H9 (cell line): Measurements from ENCODE around the gene RHOH. TPM values are rescaled to one million over a fixed set of nuclear protein-coding genes. Genes with fewer than 3 reads are reported as not detected.

Source experiments
- DNase-seq: peaks from one replicate; pipeline ENCODE4 v3.0.0-alpha.2; 2017
- H2AFZ ChIP-seq: one replicate; pipeline ENCODE4 v1.6.1; 2013; ENCODE audit warnings: mild to moderate bottlenecking, low read length, control low read depth, moderate library complexity
- H2AK5ac ChIP-seq: 2 replicates; pipeline ENCODE4 v1.6.1; 2013; ENCODE audit warnings: low read length, control low read depth, mixed read lengths; ENCODE audit not compliant: insufficient read length
- H2BK120ac ChIP-seq: one replicate; pipeline ENCODE4 v1.6.1; 2013; ENCODE audit warnings: low read depth, mild to moderate bottlenecking, low read length, control low read depth, inconsistent platforms; ENCODE audit not compliant: poor library complexity, severe bottlenecking
- H2BK12ac ChIP-seq: 2 replicates; pipeline ENCODE4 v1.6.1; 2013; ENCODE audit warnings: low read length, control low read depth, mixed read lengths, low read depth; ENCODE audit not compliant: insufficient read length
- H2BK15ac ChIP-seq: 2 replicates; pipeline ENCODE4 v1.6.1; 2013; ENCODE audit warnings: low read depth, low read length, control low read depth
- H2BK20ac ChIP-seq: one replicate; pipeline ENCODE4 v1.6.1; 2013; ENCODE audit warnings: low read depth, mild to moderate bottlenecking, low read length, control low read depth, inconsistent platforms; ENCODE audit not compliant: poor library complexity, severe bottlenecking
- H2BK5ac ChIP-seq: 2 replicates; pipeline ENCODE4 v1.6.1; 2013; ENCODE audit warnings: low read length, control low read depth, mixed read lengths; ENCODE audit not compliant: insufficient read length
- H3K14ac ChIP-seq: 2 replicates; pipeline ENCODE4 v1.6.1; 2013; ENCODE audit warnings: low read length, control low read depth; ENCODE audit not compliant: insufficient read depth
- H3K18ac ChIP-seq: 2 replicates; pipeline ENCODE4 v1.6.1; 2013; ENCODE audit warnings: low read depth, mild to moderate bottlenecking, mixed read lengths, low read length, control low read depth; ENCODE audit not compliant: insufficient read length
- H3K23ac ChIP-seq: 2 replicates; pipeline ENCODE4 v1.6.1; 2013; ENCODE audit warnings: low read length, control low read depth, mixed read lengths, low read depth; ENCODE audit not compliant: insufficient read length
- H3K23me2 ChIP-seq: 2 replicates; pipeline ENCODE4 v1.6.1; 2013; ENCODE audit warnings: low read depth, mild to moderate bottlenecking, mixed read lengths, low read length, control low read depth; ENCODE audit not compliant: insufficient read length, poor library complexity, severe bottlenecking
- H3K27ac ChIP-seq: 2 replicates; pipeline ENCODE4 v1.5.1; 2013; ENCODE audit warnings: low read length, control low read depth, mixed read lengths, low read depth; ENCODE audit not compliant: insufficient read length
- H3K27me3 ChIP-seq: 2 replicates; pipeline ENCODE4 v1.6.1; 2013; ENCODE audit warnings: low read length, control low read depth, inconsistent platforms; ENCODE audit not compliant: insufficient read depth
- H3K4ac ChIP-seq: 2 replicates; pipeline ENCODE4 v1.6.1; 2013; ENCODE audit warnings: low read depth, mild to moderate bottlenecking, control low read depth, inconsistent platforms, low read length, moderate library complexity
- H3K4me1 ChIP-seq: 2 replicates; pipeline ENCODE4 v1.6.1; 2013; ENCODE audit warnings: low read length, control low read depth, inconsistent platforms; ENCODE audit not compliant: insufficient read depth
- H3K4me2 ChIP-seq: 2 replicates; pipeline ENCODE4 v1.6.1; 2013; ENCODE audit warnings: low read length, control low read depth, mixed read lengths; ENCODE audit not compliant: insufficient read length, insufficient read depth
- H3K56ac ChIP-seq: 2 replicates; pipeline ENCODE4 v1.6.1; 2013; ENCODE audit warnings: low read depth, mild to moderate bottlenecking, mixed read lengths, low read length, control low read depth; ENCODE audit not compliant: insufficient read length
- H3K79me1 ChIP-seq: 2 replicates; pipeline ENCODE4 v1.6.1; 2013; ENCODE audit warnings: low read depth, mild to moderate bottlenecking, moderate library complexity, low read length, control low read depth, inconsistent platforms; ENCODE audit not compliant: insufficient read depth, poor library complexity, severe bottlenecking
- H3K79me2 ChIP-seq: 2 replicates; pipeline ENCODE4 v1.6.1; 2013; ENCODE audit warnings: low read length, control low read depth, inconsistent platforms; ENCODE audit not compliant: insufficient read depth
- H3K9ac ChIP-seq: 2 replicates; pipeline ENCODE4 v1.6.1; 2013; ENCODE audit warnings: low read length, control low read depth, mixed read lengths; ENCODE audit not compliant: insufficient read length; ENCODE audit errors: extremely low read depth
- H3K9me3 ChIP-seq: one replicate; pipeline ENCODE4 v1.6.1; 2013; ENCODE audit warnings: low read depth, low read length, inconsistent platforms; ENCODE audit not compliant: control insufficient read depth
- H3T11ph ChIP-seq: one replicate; pipeline ENCODE4 v1.6.1; 2013; ENCODE audit warnings: mild to moderate bottlenecking, low read length, control low read depth, inconsistent platforms
- H4K20me1 ChIP-seq: one replicate; pipeline ENCODE4 v1.6.1; 2013; ENCODE audit not compliant: control insufficient read depth, insufficient read length, insufficient read depth
- H4K5ac ChIP-seq: 2 replicates; pipeline ENCODE4 v1.6.1; 2013; ENCODE audit warnings: low read depth, mild to moderate bottlenecking, mixed read lengths, low read length, control low read depth; ENCODE audit not compliant: insufficient read length
- H4K8ac ChIP-seq: replicated peaks from 2 replicates; pipeline ENCODE4 v1.6.1; 2013; ENCODE audit warnings: low read length, control low read depth, mixed read lengths, low read depth; ENCODE audit not compliant: insufficient read length
- H4K91ac ChIP-seq: 2 replicates; pipeline ENCODE4 v1.6.1; 2013; ENCODE audit warnings: low read depth, mild to moderate bottlenecking, moderate library complexity, mixed read lengths, low read length, control low read depth; ENCODE audit not compliant: insufficient read length
- H3K27ac Mint-ChIP-seq, 3 experiments: 2 replicates in 2 of 3; 3 replicates in 1 of 3; pipeline ENCODE4 v1.8.0; 2020 to 2021; ENCODE audit warnings: mixed read lengths in 3 of 3, mild to moderate bottlenecking in 1 of 3, moderate library complexity in 1 of 3
- H3K27me3 Mint-ChIP-seq: 2 replicates; pipeline ENCODE4 v1.8.0; 2021; ENCODE audit warnings: low read depth, mild to moderate bottlenecking, moderate library complexity, mixed read lengths
- H3K36me3 Mint-ChIP-seq, 3 experiments: 2 replicates in 2 of 3; 3 replicates in 1 of 3; pipeline ENCODE4 v1.8.0; 2020 to 2021; ENCODE audit warnings: low read depth in 3 of 3, mixed read lengths in 3 of 3; ENCODE audit not compliant: insufficient read depth in 1 of 3
- H3K4me1 Mint-ChIP-seq, 2 experiments: 2 replicates each; pipeline ENCODE4 v1.8.0; 2020; ENCODE audit warnings: mixed read lengths in 2 of 2
- H3K4me3 Mint-ChIP-seq, 2 experiments: 2 replicates in 1 of 2; 3 replicates in 1 of 2; pipeline ENCODE4 v1.8.0; 2020 to 2021; ENCODE audit warnings: mild to moderate bottlenecking in 2 of 2, mixed read lengths in 2 of 2, moderate library complexity in 1 of 2
- H3K9me3 Mint-ChIP-seq, 2 experiments: 2 replicates in 1 of 2; 3 replicates in 1 of 2; pipeline ENCODE4 v1.8.0; 2020; ENCODE audit warnings: mild to moderate bottlenecking in 2 of 2, mixed read lengths in 2 of 2, moderate library complexity in 1 of 2
- WGBS: extraction: QIAGEN DNeasy Blood & Tissue Kit; methylation state at CpG from one replicate; pipeline ENCODE4 v1.1.7; 2013; ENCODE audit warnings: missing lambda C conversion rate, low lambda C conversion rate, mixed read lengths; ENCODE audit not compliant: insufficient read length; ENCODE audit errors: extremely low coverage; 5-methylcytosine and 5-hydroxymethylcytosine counted together
- total RNA-seq: library from RNA; stranded (reverse); gene quantifications from 2 replicates; pipeline ENCODE4 v1.2.1, GENCODE V29; 2021
- TF ChIP-seq, protein P1 (sequence below): fragments of 200-600 bp; sonication (generic); conservative IDR thresholded peaks from 3 replicates; pipeline ENCODE4 v1.8.0; 2021; ENCODE audit warnings: antibody characterized with exemption, mild to moderate bottlenecking

Gene RHOH
- total RNA-seq, 1 experiment from 2014 or later = 7.1 TPM

DNA sequence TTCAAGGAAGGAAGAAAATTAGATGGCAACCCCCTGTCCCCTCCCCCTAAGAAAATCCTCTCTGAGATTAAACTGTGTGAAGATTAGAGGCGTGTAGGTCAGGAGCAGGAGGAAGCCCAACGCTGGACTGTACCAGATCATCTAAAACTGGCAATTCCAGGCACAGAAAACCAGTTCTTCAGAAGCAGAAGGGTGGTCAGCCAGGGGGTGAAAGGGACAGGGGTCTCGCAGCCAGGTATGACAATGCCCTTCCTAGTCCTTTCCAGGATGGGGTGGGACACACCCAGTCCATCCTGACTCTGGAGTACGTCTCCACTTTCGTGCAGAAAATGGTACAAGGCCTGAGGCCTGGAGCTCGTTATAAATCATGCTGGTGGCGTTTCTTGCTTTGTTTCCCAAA lies 3.3 kb upstream of the RHOH start:
- no peaks in the 10 kb centered on the region for H3K27me3 Mint-ChIP-seq
- H4K20me1 ChIP-seq = no peaks in the 10 kb centered on the region
- no peak overlapping the region for H3K18ac ChIP-seq
- H3K9me3 ChIP-seq = no peaks in the 10 kb centered on the region
- DNase-seq = no peak
- no peak overlapping the region for H2BK12ac ChIP-seq
- peaks cover 0 to 3% of the 10 kb centered on the region in 2 experiments; a peak in 1 of 5 replicates for H3K9me3 Mint-ChIP-seq
- no peak overlapping the region for H4K8ac ChIP-seq
- peaks cover 59 to 72% of the 10 kb centered on the region in 2 experiments for H3K4me1 Mint-ChIP-seq
- H2BK5ac ChIP-seq = no peak overlapping the region
- H3K4me2 ChIP-seq = no peak overlapping the region
- no peak overlapping the region for H2AK5ac ChIP-seq
- H3K27ac Mint-ChIP-seq = no peak overlapping the region; a peak in 1 of 7 replicates
- no peaks in the 10 kb centered on the region for H3K36me3 Mint-ChIP-seq
- peaks cover 7% of the 10 kb centered on the region; the same call in 1 of the 2 replicates for H3K4me1 ChIP-seq
- TF ChIP-seq, protein P1, sequence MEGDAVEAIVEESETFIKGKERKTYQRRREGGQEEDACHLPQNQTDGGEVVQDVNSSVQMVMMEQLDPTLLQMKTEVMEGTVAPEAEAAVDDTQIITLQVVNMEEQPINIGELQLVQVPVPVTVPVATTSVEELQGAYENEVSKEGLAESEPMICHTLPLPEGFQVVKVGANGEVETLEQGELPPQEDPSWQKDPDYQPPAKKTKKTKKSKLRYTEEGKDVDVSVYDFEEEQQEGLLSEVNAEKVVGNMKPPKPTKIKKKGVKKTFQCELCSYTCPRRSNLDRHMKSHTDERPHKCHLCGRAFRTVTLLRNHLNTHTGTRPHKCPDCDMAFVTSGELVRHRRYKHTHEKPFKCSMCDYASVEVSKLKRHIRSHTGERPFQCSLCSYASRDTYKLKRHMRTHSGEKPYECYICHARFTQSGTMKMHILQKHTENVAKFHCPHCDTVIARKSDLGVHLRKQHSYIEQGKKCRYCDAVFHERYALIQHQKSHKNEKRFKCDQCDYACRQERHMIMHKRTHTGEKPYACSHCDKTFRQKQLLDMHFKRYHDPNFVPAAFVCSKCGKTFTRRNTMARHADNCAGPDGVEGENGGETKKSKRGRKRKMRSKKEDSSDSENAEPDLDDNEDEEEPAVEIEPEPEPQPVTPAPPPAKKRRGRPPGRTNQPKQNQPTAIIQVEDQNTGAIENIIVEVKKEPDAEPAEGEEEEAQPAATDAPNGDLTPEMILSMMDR = no peak
- peak overlapping the region in 1 of 2 experiments; percentile 18; a peak in 1 of 5 replicates for H3K4me3 Mint-ChIP-seq
- no peak overlapping the region for H4K5ac ChIP-seq
- no peak overlapping the region for H3K14ac ChIP-seq
- H4K91ac ChIP-seq = no peak overlapping the region
- H3K79me2 ChIP-seq = peaks cover 4% of the 10 kb centered on the region; the same call in 1 of the 2 replicates
- H3K79me1 ChIP-seq = no peaks in the 10 kb centered on the region
- H3K56ac ChIP-seq = no peak overlapping the region
- H3K23ac ChIP-seq = no peak overlapping the region
- H2AFZ ChIP-seq = no peak overlapping the region
- no peaks in the 10 kb centered on the region for H3K27me3 ChIP-seq
- no peak overlapping the region for H2BK15ac ChIP-seq
- H3K4ac ChIP-seq = no peak overlapping the region
- H2BK20ac ChIP-seq = no peak overlapping the region
- H3K23me2 ChIP-seq = peaks cover 5% of the 10 kb centered on the region
- H2BK120ac ChIP-seq = no peak overlapping the region
- no peak overlapping the region for H3T11ph ChIP-seq
- no peak overlapping the region for H3K27ac ChIP-seq
- WGBS = no CpG with 5 or more reads among the region's 7 CpGs
- H3K9ac ChIP-seq = no peak overlapping the region
